Subcutaneous abdominal adipose tissue (tissue), 5 donors: ENCODE data around the gene TOMM6.
A peak's percentile ranks its signal among the peaks of the same experiment; 100 is the strongest.

Source experiments
- H3K27ac ChIP-seq: one replicate; pipeline ENCODE4 v1.7.0; 2013; ENCODE audit warnings: low read depth, mild to moderate bottlenecking, inconsistent platforms, low read length, moderate library complexity
- H3K27me3 ChIP-seq, 5 donors: one replicate each; pipeline ENCODE4 v1.7.0; 2013; ENCODE audit warnings: low read length in 5 of 5, inconsistent platforms in 1 of 5; ENCODE audit not compliant: control insufficient read depth in 5 of 5, insufficient read depth in 4 of 5
- H3K36me3 ChIP-seq, 5 donors: one replicate each; pipeline ENCODE4 v1.7.0; 2013; ENCODE audit warnings: low read length in 5 of 5; ENCODE audit not compliant: control insufficient read depth in 5 of 5, insufficient read depth in 5 of 5
- H3K4me1 ChIP-seq, 5 donors: one replicate each; pipeline ENCODE4 v1.7.0; 2013; ENCODE audit warnings: low read length in 5 of 5, mild to moderate bottlenecking in 3 of 5, moderate library complexity in 1 of 5; ENCODE audit not compliant: control insufficient read depth in 5 of 5, insufficient read depth in 5 of 5
- H3K4me3 ChIP-seq, 5 donors: one replicate each; pipeline ENCODE4 v1.7.0; 2013; ENCODE audit warnings: low read length in 5 of 5, low read depth in 1 of 5
- H3K9ac ChIP-seq, 5 donors: one replicate each; pipeline ENCODE4 v1.7.0; 2013; ENCODE audit warnings: low read length in 5 of 5, mild to moderate bottlenecking in 4 of 5, moderate library complexity in 3 of 5
- H3K9me3 ChIP-seq, 5 donors: one replicate each; pipeline ENCODE4 v1.7.0; 2013; ENCODE audit warnings: low read length in 5 of 5; ENCODE audit not compliant: control insufficient read depth in 5 of 5
- donor health status: healthy.
- donor health status: healthy.
- donor health status: healthy.
- donor health status: healthy.
- donor health status: healthy.

TOMM6 gene

DNA sequence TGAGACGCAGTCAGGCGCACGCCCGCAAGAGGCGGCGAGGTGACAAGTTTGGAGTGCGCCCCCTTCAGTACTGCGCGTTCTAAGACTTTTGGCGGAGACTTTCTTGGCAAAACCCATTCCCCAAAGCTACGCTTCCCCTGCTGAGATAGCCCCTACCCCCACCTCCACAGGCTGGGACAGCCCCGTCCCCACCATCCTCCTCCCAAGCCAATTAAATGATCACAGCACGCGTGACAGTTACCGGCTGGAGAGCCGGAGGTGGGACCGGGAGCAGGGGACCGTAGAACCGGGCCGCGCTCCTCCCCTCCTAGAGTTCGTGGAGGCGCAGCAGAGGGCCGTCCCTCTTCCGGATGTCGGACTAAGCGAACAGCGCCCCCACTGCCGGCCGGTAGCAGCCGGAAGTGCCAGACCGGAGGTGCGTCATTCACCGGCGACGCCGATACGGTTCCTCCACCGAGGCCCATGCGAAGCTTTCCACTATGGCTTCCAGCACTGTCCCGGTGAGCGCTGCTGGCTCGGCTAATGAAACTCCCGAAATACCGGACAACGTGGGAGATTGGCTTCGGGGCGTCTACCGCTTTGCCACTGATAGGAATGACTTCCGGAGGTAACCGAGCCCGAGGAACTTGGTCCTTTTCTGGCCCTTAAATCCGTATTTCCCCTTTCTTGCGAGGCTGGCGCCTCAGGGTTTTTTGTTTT, at the start of gene TOMM6:
TSS of gene TOMM6 (plus strand) at position 476 of the 699 bp plus-strand sequence. CDS start at position 480, 4 bp downstream.
- Histone ChIP-seq H3K27me3 (no peaks in the 10 kb centered on the region), H3K9ac (peak within 1 kb of the TSS; percentile 95 to 100 (median 99)), H3K4me1 (peaks cover 4 to 34% (median 31%) of the 10 kb centered on the region in 5 donors), H3K4me3 (peak within 1 kb of the TSS; percentile 81 to 99 (median 96)), H3K27ac (peak within 1 kb of the TSS; percentile 96), H3K36me3 (peaks cover 15 to 36% (median 28%) of the 10 kb centered on the region in 5 donors), H3K9me3 (no peaks in the 10 kb centered on the region)

DNA sequence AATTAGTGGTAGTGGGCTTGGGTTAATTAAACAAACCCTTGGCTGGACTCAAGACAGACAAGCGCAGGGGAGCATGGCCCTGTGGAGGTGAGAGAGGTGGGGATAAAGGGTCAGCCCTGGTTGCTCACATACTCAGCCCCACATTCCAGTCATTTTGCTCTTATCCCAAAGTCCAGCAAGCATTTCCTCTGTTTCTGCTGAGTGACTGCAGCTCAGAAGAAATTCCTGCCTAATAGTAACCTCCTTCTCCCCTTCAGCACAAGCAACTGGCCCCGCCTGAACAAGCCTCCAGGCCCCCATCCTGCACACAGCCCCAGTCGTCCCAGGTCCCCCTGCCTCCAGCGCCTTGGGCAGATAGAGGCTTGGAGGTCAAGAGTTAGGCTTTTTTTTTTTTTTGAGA, 48.5 kb upstream of the TOMM6 start:
- Histone ChIP-seq H3K9me3 (no peaks in the 10 kb centered on the region), H3K36me3 (no peaks in the 10 kb centered on the region), H3K27me3 (peaks cover 0 to 6% (median 0%) of the 10 kb centered on the region in 5 donors), H3K4me1 (peaks cover 0 to 7% (median 4%) of the 10 kb centered on the region in 5 donors), H3K4me3 (no peak overlapping the region), H3K27ac (no peak overlapping the region), H3K9ac (no peak overlapping the region)

DNA sequence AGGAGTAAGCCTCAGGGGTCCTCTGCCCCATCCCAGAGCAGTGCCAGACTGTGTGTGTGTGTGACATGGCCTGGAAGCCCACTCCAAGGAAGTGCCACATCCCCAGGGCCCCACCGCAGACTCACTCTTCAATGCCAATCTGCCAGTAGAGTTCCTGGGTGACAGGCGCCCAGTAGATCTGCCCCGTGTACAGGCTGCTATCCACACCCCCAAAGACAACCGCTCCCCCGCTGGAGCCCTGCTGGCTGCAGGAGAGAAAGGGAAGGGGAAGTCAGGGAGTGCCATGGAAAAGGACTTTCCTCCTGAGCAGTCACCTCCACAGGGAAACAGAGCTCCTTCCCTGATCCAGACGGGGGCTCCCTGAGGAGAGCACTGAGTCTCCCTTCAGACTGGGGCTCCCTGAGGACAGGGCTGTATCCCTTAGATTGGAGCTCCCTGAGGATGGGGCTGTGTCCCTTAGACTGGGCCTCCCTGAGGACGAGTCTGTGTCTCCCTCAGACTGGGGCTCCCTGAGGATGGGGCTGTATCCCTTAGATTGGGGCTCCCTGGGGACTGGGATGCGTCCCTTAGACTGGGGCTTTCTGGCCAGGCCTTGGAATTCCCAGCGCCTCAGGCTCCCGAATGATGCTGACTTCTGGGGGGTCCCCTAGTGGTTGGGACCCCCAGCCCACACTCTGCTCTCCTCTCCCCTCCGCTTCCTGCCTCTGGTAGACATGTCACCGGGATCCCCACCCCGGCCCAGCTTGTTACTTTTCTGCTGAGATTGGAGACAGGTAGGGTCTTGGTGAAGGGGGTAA, 46.9 kb upstream of the TOMM6 start:
- no peaks in the 10 kb centered on the region for H3K36me3 ChIP-seq
- no peak overlapping the region for H3K4me3 ChIP-seq
- H3K27me3 ChIP-seq: peaks cover 0 to 6% (median 0%) of the 10 kb centered on the region in 5 donors
- H3K9ac ChIP-seq: no peak overlapping the region
- H3K27ac ChIP-seq: no peak overlapping the region
- no peaks in the 10 kb centered on the region for H3K9me3 ChIP-seq
- peaks cover 0 to 5% (median 4%) of the 10 kb centered on the region in 5 donors for H3K4me1 ChIP-seq

DNA sequence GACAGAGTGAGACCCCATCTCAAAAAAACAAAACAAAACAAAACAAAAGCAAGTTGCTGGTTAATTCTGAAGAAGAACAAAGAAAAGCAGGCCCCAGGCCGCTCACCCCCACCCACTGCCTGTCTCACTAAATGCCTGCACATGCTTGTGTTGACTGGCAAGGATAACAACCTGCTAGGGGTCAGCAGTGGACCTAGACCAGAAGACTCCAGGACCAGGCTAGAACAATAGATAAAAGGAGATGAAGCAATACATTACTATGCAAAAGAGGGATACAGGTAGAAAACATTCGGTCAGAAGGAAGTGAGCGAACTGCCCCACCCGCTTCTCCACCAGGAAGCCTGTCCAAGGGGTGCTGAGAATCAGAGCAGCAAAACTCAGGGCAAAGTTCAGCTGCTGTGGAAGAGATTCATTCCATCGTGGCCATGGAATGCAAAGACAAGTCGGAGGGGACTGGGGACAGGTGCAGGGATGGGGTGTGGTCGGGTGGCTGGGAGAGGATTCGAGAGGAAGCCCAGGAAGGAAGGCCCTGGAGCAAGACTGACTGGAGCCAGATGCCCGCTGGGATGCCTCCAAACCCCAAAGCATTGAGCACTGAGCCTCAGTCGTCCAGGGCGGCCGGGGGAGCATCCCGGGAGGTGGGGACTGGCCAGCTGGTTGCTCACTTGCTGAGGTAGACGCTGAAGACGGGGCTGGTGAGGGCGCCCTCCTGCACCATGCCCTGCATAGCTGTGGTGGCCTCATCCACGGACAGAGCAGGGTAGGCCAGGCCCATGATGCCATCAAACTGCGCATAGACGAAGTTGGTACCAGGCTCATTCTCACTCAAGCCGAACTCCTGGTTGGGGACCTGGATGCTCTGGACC, 45.6 kb upstream of the TOMM6 start:
- Histone ChIP-seq H3K4me1 (no peaks in the 10 kb centered on the region), H3K27me3 (peaks cover 0 to 6% (median 0%) of the 10 kb centered on the region in 5 donors), H3K4me3 (no peak overlapping the region), H3K9ac (no peak overlapping the region), H3K27ac (no peak overlapping the region), H3K9me3 (no peaks in the 10 kb centered on the region), H3K36me3 (no peaks in the 10 kb centered on the region)

DNA sequence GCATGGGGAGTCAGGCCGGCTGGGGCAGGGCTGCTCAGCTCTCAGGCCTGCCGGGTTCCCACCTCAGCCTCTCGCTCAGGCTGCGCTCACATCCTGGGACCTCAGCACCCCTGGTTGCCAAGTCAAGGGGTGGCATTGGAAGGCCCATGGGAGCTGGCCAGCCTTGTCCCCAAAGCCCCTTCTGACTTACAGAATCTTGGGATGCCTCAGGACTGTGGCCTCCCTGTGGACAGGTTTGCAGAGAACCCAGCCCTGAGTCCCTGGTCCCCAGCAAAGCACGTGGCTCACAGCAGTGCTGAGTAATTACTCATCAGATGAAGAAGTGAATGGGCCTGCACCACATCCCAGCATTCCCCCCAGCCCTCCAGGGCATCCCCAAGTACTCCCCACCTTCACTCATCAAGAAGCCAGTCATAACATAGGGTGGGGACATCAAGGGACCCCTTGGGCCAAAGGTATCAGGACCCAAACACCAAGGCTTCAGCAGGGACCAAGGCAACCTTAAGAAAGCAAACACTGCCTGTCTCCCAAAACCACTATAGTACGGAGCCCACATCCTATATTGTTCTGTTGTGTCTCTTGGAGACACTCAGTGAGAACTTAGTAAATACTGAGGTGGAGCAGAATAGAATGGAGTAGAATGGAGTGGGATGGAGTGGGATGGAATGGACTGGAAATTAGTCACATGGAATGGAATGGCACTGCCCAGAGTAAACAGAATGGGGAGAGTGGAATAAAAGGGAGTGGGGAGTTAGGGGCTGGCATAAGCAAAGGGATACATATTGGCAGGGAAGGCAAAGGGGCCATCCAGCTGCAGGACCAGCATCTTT, 43.9 kb upstream of the TOMM6 start:
- Histone ChIP-seq H3K27ac (no peak overlapping the region), H3K9ac (no peak overlapping the region), H3K4me1 (no peaks in the 10 kb centered on the region), H3K9me3 (no peaks in the 10 kb centered on the region), H3K4me3 (no peak overlapping the region), H3K27me3 (peaks cover 0 to 6% (median 0%) of the 10 kb centered on the region in 5 donors), H3K36me3 (no peaks in the 10 kb centered on the region)

DNA sequence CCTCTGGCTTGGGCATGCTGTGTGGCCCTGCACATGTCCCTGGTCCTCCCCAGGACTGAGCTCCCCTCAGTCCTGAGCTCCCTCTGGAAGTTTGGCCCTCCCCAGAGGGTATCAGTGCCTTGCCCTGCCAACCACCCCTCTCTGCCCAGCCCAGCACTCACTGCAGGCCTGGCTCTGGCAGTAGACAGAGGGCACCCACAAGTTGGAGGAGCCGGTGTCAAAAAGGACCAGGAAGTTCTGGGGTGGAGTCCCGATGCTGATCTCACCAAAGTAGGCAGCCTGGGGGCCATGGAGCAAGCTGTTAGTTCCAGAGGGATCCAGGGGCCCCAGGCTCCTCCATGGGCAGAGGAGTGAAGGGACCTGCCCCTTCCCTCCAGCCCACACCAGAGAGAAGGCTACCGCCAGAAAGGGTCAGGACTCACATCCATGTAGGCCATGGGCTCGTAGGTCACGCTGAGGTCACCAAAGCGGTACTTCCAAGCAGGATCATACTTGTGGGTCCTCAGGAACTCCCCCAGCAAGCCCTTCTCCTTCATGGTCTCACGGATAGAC, 43.2 kb upstream of the TOMM6 start:
- Histone ChIP-seq H3K9ac (no peak overlapping the region), H3K36me3 (no peaks in the 10 kb centered on the region), H3K9me3 (no peaks in the 10 kb centered on the region), H3K27ac (no peak overlapping the region), H3K4me1 (no peaks in the 10 kb centered on the region), H3K27me3 (peaks cover 0 to 6% (median 0%) of the 10 kb centered on the region in 5 donors), H3K4me3 (no peak overlapping the region)

DNA sequence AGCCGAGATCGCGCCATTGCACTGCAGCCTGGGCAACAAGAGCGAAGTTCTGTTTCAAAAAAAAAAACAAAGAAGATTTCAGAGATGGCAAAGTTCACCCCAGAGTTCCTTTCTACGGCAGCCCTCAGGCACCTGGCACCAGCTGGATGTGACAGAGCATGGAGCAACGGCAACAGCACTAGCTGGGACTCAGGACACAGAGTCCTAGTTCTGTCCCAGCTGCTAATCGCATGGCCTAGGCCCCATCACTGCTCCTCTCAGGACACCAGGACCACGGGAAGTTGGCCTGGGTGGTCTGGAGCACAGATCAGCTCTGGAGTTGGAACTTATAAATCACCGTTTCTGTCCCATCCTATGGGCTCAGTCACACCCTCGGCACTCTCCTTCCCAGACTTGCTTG, 41.4 kb upstream of the TOMM6 start:
- no peak overlapping the region for H3K27ac ChIP-seq
- H3K27me3 ChIP-seq: no peaks in the 10 kb centered on the region
- no peaks in the 10 kb centered on the region for H3K9me3 ChIP-seq
- no peak overlapping the region for H3K4me3 ChIP-seq
- H3K36me3 ChIP-seq: no peaks in the 10 kb centered on the region
- H3K4me1 ChIP-seq: no peaks in the 10 kb centered on the region
- H3K9ac ChIP-seq: no peak overlapping the region

DNA sequence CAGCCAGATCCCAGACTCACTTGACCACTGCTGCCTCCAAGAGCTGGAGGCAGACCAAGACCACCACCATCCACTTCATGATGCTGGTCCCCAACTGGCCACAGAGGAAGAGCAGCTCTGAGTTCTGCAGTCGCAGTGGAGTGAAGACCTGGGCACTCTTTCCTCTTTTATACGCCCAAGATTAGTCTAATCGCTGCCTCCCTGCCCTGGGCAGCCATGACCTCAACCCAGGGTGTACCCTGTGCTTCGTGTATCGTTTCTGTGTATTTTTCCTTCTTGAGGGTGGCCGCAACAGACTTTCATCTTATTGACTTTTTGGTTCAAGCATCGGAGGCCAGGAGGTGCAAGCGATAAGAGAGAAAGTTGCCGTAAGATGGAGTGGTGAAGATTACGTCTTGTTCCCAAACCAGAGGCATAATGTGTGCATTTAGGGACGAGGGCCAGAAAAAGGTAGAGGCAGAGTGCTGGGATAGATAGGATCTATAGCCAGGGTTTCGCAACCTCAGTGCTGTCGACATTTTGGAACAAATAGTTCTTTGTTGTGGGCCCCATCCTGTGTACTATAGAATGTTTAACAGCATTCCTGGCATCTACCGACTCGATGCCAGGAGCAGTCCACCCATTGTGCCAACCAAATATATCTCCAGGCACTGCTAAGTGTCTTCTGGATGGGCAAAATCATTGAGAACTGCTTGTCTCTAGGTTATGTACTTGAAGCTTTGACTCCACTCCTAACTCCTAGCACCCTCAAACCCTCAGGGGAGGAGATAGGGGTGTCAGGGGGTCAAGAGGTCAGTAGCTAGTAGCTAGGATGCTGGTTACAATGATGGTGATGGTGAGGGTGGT, 40.0 kb upstream of the TOMM6 start, which contains the start of gene PGC:
TSS of gene PGC (minus strand) at position 142 of the 846 bp plus-strand sequence. CDS start at position 79, 63 bp downstream.
- Histone ChIP-seq H3K4me1 (no peaks in the 10 kb centered on the region), H3K36me3 (no peaks in the 10 kb centered on the region), H3K9ac (no peak within 1 kb of the TSS), H3K9me3 (no peaks in the 10 kb centered on the region), H3K27ac (no peak within 1 kb of the TSS), H3K4me3 (no peak within 1 kb of the TSS), H3K27me3 (no peaks in the 10 kb centered on the region)
